Measurements from ENCODE around the gene DNAJB5. TPM values are rescaled to one million over a fixed set of nuclear protein-coding genes. Genes with fewer than 3 reads are reported as not detected.
A peak's percentile ranks its signal among the peaks of the same experiment; 100 is the strongest.

DNAJB5 gene
- total RNA-seq, 1 experiment from 2014 or later, result 3.4 TPM

- Histone ChIP-seq H3K4me1 (no peaks in the 10 kb centered on the region), H3K27me3 (replicated peaks; ENCODE audit: control insufficient read depth, insufficient read depth, low read length) (no peaks in the 10 kb centered on the region; the same call in 1 of the 2 replicates), H3K36me3 (ENCODE audit: control insufficient read depth, insufficient read depth, low read length) (no peaks in the 10 kb centered on the region), H3K4me3 (ENCODE audit: low read depth, low read length) (no peak overlapping the region), H3K9me3 (no peaks in the 10 kb centered on the region)
- no TSS peak for BruUV-seq (replicated peaks)
- no peak for DNase-seq
- H3K27ac Mint-ChIP-seq (ENCODE audit: unreplicated experiment), result no peak overlapping the region
- no peaks in the 10 kb centered on the region for H3K4me1 Mint-ChIP-seq (ENCODE audit: low read depth, unreplicated experiment)
- intact Hi-C loops (cut with micrococcal nuclease; ENCODE audit: unreplicated experiment), result no loop called here
- no peak for TF ChIP-seq CTCF (IDR thresholded peaks at IDR 0.05; ENCODE audit: insufficient read depth in 1 of 2, low read depth in 1 of 2, low read length in 1 of 2, severe bottlenecking in 1 of 2, unreplicated experiment in 1 of 2)
- ChIA-PET CTCF (interaction anchor here (1.2 kb wide), 1 partner anchor 83 kb away, joined by 6 read pairs; no protein-coding TSS in a partner anchor), POLR2A (no interaction called here)
- H3K27me3 Mint-ChIP-seq (ENCODE audit: insufficient read depth, unreplicated experiment), result peaks cover 16% of the 10 kb centered on the region
- no peaks in the 10 kb centered on the region for H3K9me3 Mint-ChIP-seq (ENCODE audit: unreplicated experiment)
- H3K36me3 Mint-ChIP-seq (ENCODE audit: insufficient read depth, unreplicated experiment), result no peaks in the 10 kb centered on the region
- H3K4me3 Mint-ChIP-seq (ENCODE audit: unreplicated experiment), result no peak overlapping the region
These were observed 7.2 kb upstream of the DNAJB5 start for GRCh38 chr9:34982361-34982760.

- H3K4me3 Mint-ChIP-seq (ENCODE audit: unreplicated experiment), result no peak overlapping the region
- no TSS peak for BruUV-seq (replicated peaks)
- ChIA-PET CTCF (interaction anchor here (1.2 to 2.9 kb wide), 2 partner anchors 84 kb away, joined by 6 to 91 read pairs; no protein-coding TSS in a partner anchor), POLR2A (no interaction called here)
- H3K36me3 ChIP-seq (ENCODE audit: control insufficient read depth, insufficient read depth, low read length), result no peaks in the 10 kb centered on the region
- H3K27me3 ChIP-seq (replicated peaks; ENCODE audit: control insufficient read depth, insufficient read depth, low read length), result no peaks in the 10 kb centered on the region; the same call in 1 of the 2 replicates
- H3K4me1 ChIP-seq, result no peaks in the 10 kb centered on the region
- no peaks in the 10 kb centered on the region for H3K9me3 ChIP-seq
- H3K27ac Mint-ChIP-seq (ENCODE audit: unreplicated experiment), result no peak overlapping the region
- H3K4me3 ChIP-seq (ENCODE audit: low read depth, low read length), result no peak overlapping the region
- no peaks in the 10 kb centered on the region for H3K9me3 Mint-ChIP-seq (ENCODE audit: unreplicated experiment)
- DNase-seq, result no peak
- intact Hi-C loops (cut with micrococcal nuclease; ENCODE audit: unreplicated experiment), result no loop called here
- H3K36me3 Mint-ChIP-seq (ENCODE audit: insufficient read depth, unreplicated experiment), result no peaks in the 10 kb centered on the region
- TF ChIP-seq CTCF (IDR thresholded peaks at IDR 0.05; ENCODE audit: insufficient read depth in 1 of 2, low read depth in 1 of 2, low read length in 1 of 2, severe bottlenecking in 1 of 2, unreplicated experiment in 1 of 2), result no peak
- H3K4me1 Mint-ChIP-seq (ENCODE audit: low read depth, unreplicated experiment), result no peaks in the 10 kb centered on the region
- H3K27me3 Mint-ChIP-seq (ENCODE audit: insufficient read depth, unreplicated experiment), result peaks cover 16% of the 10 kb centered on the region
These were observed 6.3 kb upstream of the DNAJB5 start for GRCh38 chr9:34983209-34983608.

GRCh38 chr9:34984049-34984448 lies 5.5 kb upstream of the DNAJB5 start:
- no peaks in the 10 kb centered on the region for H3K4me1 Mint-ChIP-seq (ENCODE audit: low read depth, unreplicated experiment)
- no peaks in the 10 kb centered on the region; the same call in 1 of the 2 replicates for H3K27me3 ChIP-seq (replicated peaks; ENCODE audit: control insufficient read depth, insufficient read depth, low read length)
- H3K27me3 Mint-ChIP-seq (ENCODE audit: insufficient read depth, unreplicated experiment), result peaks cover 16% of the 10 kb centered on the region
- no peaks in the 10 kb centered on the region for H3K4me1 ChIP-seq
- intact Hi-C loops (cut with micrococcal nuclease; ENCODE audit: unreplicated experiment), result no loop called here
- no peaks in the 10 kb centered on the region for H3K9me3 ChIP-seq
- CTCF ChIA-PET, result interaction anchor here (0.5 to 2.9 kb wide), 6 partner anchors 10 to 308 kb away, joined by 3 to 91 read pairs (median 4); no protein-coding TSS in a partner anchor
- H3K4me3 ChIP-seq (ENCODE audit: low read depth, low read length), result no peak overlapping the region
- peak in 1 of 2 experiments; percentile 52 for DNase-seq
- H3K36me3 ChIP-seq (ENCODE audit: control insufficient read depth, insufficient read depth, low read length), result no peaks in the 10 kb centered on the region
- H3K27ac Mint-ChIP-seq (ENCODE audit: unreplicated experiment), result no peak overlapping the region
- H3K4me3 Mint-ChIP-seq (ENCODE audit: unreplicated experiment), result no peak overlapping the region
- no peaks in the 10 kb centered on the region for H3K9me3 Mint-ChIP-seq (ENCODE audit: unreplicated experiment)
- POLR2A ChIA-PET, result no interaction called here
- TF ChIP-seq CTCF (IDR thresholded peaks at IDR 0.05; ENCODE audit: insufficient read depth in 1 of 2, low read depth in 1 of 2, low read length in 1 of 2, severe bottlenecking in 1 of 2, unreplicated experiment in 1 of 2), result no peak
- H3K36me3 Mint-ChIP-seq (ENCODE audit: insufficient read depth, unreplicated experiment), result peaks cover 3% of the 10 kb centered on the region
- BruUV-seq (replicated peaks), result no TSS peak
